A673 (cell line): ENCODE results near the gene LIN9. TPM values are rescaled to one million over a fixed set of nuclear protein-coding genes. Genes with fewer than 3 reads are reported as not detected.

Experiments used
- BruUV-seq: library from RNA; stranded (reverse); fragments of 400-500 nt; replicated peaks from 2 replicates; lab custom pipeline; 2021; lab: Mats Ljungman, UMichigan
- CTCF ChIA-PET: fragments of 300-600 bp; sonication (Branson Sonifier 250); formaldehyde crosslinking; loops from one replicate; lab custom pipeline; 2022; ENCODE audit warnings: antibody characterized with exemption; lab: Charles Lee
- POLR2A ChIA-PET: fragments of 300-600 bp; sonication (Branson Sonifier 250); formaldehyde crosslinking; loops from one replicate; lab custom pipeline; 2022; ENCODE audit warnings: antibody characterized with exemption; ENCODE audit not compliant: low non-redundant PET; lab: Charles Lee
- DNase-seq: peaks from one replicate; pipeline ENCODE4 v3.0.0-alpha.2; 2015; ENCODE audit warnings: low spot score
- H3K27ac ChIP-seq: fragments of 200-600 bp; sonication (generic); 2 replicates; pipeline ENCODE4 v1.5.1; 2016; ENCODE audit warnings: mixed run types, low read depth, mild to moderate bottlenecking, mixed read lengths, antibody characterized with exemption, low read length; ENCODE audit not compliant: poor library complexity, severe bottlenecking
- H3K27me3 ChIP-seq: fragments of 200-600 bp; sonication (generic); replicated peaks from 2 replicates; pipeline ENCODE4 v1.6.1; 2017; ENCODE audit warnings: mixed run types, low read depth, mild to moderate bottlenecking, mixed read lengths, antibody characterized with exemption, low read length; ENCODE audit not compliant: insufficient read depth, poor library complexity
- H3K36me3 ChIP-seq: fragments of 200-600 bp; sonication (generic); 2 replicates; pipeline ENCODE4 v1.6.1; 2016; ENCODE audit warnings: mixed run types, mild to moderate bottlenecking, mixed read lengths, antibody characterized with exemption, low read length; ENCODE audit not compliant: insufficient read depth, poor library complexity, severe bottlenecking
- H3K4me1 ChIP-seq: fragments of 200-600 bp; sonication (generic); 2 replicates; pipeline ENCODE4 v1.6.1; 2017; ENCODE audit warnings: mixed run types, mild to moderate bottlenecking, mixed read lengths, antibody characterized with exemption, low read length; ENCODE audit not compliant: insufficient read depth, poor library complexity, severe bottlenecking
- H3K4me3 ChIP-seq: fragments of 200-600 bp; sonication (generic); 2 replicates; pipeline ENCODE4 v1.5.1; 2016; ENCODE audit warnings: low read depth, mixed run types, mild to moderate bottlenecking, mixed read lengths, low read length; ENCODE audit not compliant: poor library complexity, severe bottlenecking
- H3K9me3 ChIP-seq: fragments of 200-600 bp; sonication (generic); 2 replicates; pipeline ENCODE4 v1.6.1; 2016; ENCODE audit warnings: mixed run types, low read depth, mild to moderate bottlenecking, mixed read lengths, antibody characterized with exemption, low read length; ENCODE audit not compliant: poor library complexity, severe bottlenecking
- CTCF ChIP-seq: fragments of 300-800, 200-600 bp; sonication (generic); conservative IDR thresholded peaks from 2 replicates; pipeline ENCODE4 v1.5.1; 2017; ENCODE audit warnings: low read depth, mild to moderate bottlenecking, antibody characterized with exemption, low read length, moderate library complexity, mixed read lengths
- EZH2 ChIP-seq: fragments of 200-600 bp; sonication (generic); IDR thresholded peaks from 2 replicates; pipeline ENCODE4 v1.6.1; 2017; ENCODE audit warnings: borderline replicate concordance, low read depth, mild to moderate bottlenecking, mixed read lengths, antibody characterized with exemption, low read length; ENCODE audit not compliant: poor library complexity, severe bottlenecking
- intact Hi-C: fragments of 100-400 bp; cut with micrococcal nuclease; formaldehyde crosslinking; loops from one replicate; pipeline ENCODE4 v1.10.0; 2022; ENCODE audit not compliant: unreplicated experiment
- total RNA-seq: library from RNA; stranded (reverse); gene quantifications from 2 replicates; pipeline ENCODE4 v1.2.3, GENCODE V29; 2021

LIN9 gene
- total RNA-seq, 1 experiment from 2014 or later, result 20.7 TPM

- BruUV-seq, result no TSS peak
- Histone ChIP-seq H3K36me3 (peaks cover 49% of the 10 kb centered on the region), H3K4me1 (no peaks in the 10 kb centered on the region), H3K27ac (no peak overlapping the region), H3K27me3 (no peaks in the 10 kb centered on the region), H3K9me3 (no peaks in the 10 kb centered on the region), H3K4me3 (no peak overlapping the region)
- POLR2A ChIA-PET, result no interaction called here
- intact Hi-C loops, result no loop called here
- TF ChIP-seq CTCF, result no peak
- no peak for TF ChIP-seq EZH2
- CTCF ChIA-PET, result no interaction called here
- DNase-seq, result no peak
Measured at GRCh38 chr1:226296911-226297310, 12.1 kb downstream of the LIN9 start.

GRCh38 chr1:226293553-226293920 is 15.4 kb downstream of the LIN9 start:
- intact Hi-C loops, result no loop called here
- ChIA-PET POLR2A (no interaction called here), CTCF (no interaction called here)
- Histone ChIP-seq H3K9me3 (no peaks in the 10 kb centered on the region), H3K27me3 (no peaks in the 10 kb centered on the region), H3K4me3 (no peak overlapping the region), H3K4me1 (no peaks in the 10 kb centered on the region), H3K36me3 (peaks cover 45% of the 10 kb centered on the region), H3K27ac (no peak overlapping the region)
- no peak for DNase-seq
- TF ChIP-seq EZH2 (no peak), CTCF (no peak)
- no TSS peak for BruUV-seq

GRCh38 chr1:226292874-226293552 is 16.0 kb downstream of the LIN9 start:
- Histone ChIP-seq H3K27me3 (no peaks in the 10 kb centered on the region), H3K4me3 (no peak overlapping the region), H3K27ac (peak overlapping the region; percentile 29), H3K4me1 (no peaks in the 10 kb centered on the region), H3K36me3 (peaks cover 40% of the 10 kb centered on the region), H3K9me3 (no peaks in the 10 kb centered on the region)
- no peak for DNase-seq
- BruUV-seq, result TSS peak; percentile 8
- POLR2A ChIA-PET, result no interaction called here
- intact Hi-C loops, result no loop called here
- CTCF ChIA-PET, result no interaction called here
- no peak for TF ChIP-seq EZH2
- no peak for TF ChIP-seq CTCF
